ENCODE measurements around the gene THOC6. TPM values are rescaled to one million over a fixed set of nuclear protein-coding genes. Genes with fewer than 3 reads are reported as not detected.

Gene THOC6
- total RNA-seq, 1 donor from 2014 or later = 17.0 TPM

- H3K4me3 ChIP-seq (ENCODE audit: low read depth, low read length) = no peak overlapping the region
- DNase-seq (ENCODE audit: low read depth) = no peak
- H3K36me3 ChIP-seq (ENCODE audit: control insufficient read depth, insufficient read depth, low read length) = no peaks in the 10 kb centered on the region
- no peak for TF ChIP-seq CTCF (IDR thresholded peaks at IDR 0.05; ENCODE audit: insufficient read depth, low read length, poor library complexity, severe bottlenecking)
- peaks cover 12% of the 10 kb centered on the region for H3K27me3 ChIP-seq (ENCODE audit: control insufficient read depth, insufficient read depth, low read length)
Observed at GRCh38 chr16:3014971-3015370, 8.9 kb upstream of the THOC6 start.

GRCh38 chr16:3015865-3016521 is 7.8 kb upstream of the THOC6 start:
- no peak for TF ChIP-seq CTCF (IDR thresholded peaks at IDR 0.05; ENCODE audit: insufficient read depth, low read length, poor library complexity, severe bottlenecking)
- no peak for DNase-seq (ENCODE audit: low read depth)
- Histone ChIP-seq H3K27me3 (ENCODE audit: control insufficient read depth, insufficient read depth, low read length) (peaks cover 12% of the 10 kb centered on the region), H3K36me3 (ENCODE audit: control insufficient read depth, insufficient read depth, low read length) (no peaks in the 10 kb centered on the region), H3K4me3 (ENCODE audit: low read depth, low read length) (no peak overlapping the region)

GRCh38 chr16:3017344-3017743 is 6.5 kb upstream of the THOC6 start:
- no peak for DNase-seq (ENCODE audit: low read depth)
- Histone ChIP-seq H3K4me3 (ENCODE audit: low read depth, low read length) (peak overlapping the region; percentile 38), H3K36me3 (ENCODE audit: control insufficient read depth, insufficient read depth, low read length) (no peaks in the 10 kb centered on the region), H3K27me3 (ENCODE audit: control insufficient read depth, insufficient read depth, low read length) (peaks cover 5% of the 10 kb centered on the region)
- no peak for TF ChIP-seq CTCF (IDR thresholded peaks at IDR 0.05; ENCODE audit: insufficient read depth, low read length, poor library complexity, severe bottlenecking)

GRCh38 chr16:3017794-3018506 is 5.9 kb upstream of the THOC6 start, which contains the start of gene CLDN6:
Gene CLDN6 (minus strand): TSS chr16:3018183. CDS start chr16:3016021, 2,162 bp downstream.
- peak; percentile 74 for TF ChIP-seq CTCF (IDR thresholded peaks at IDR 0.05; ENCODE audit: insufficient read depth, low read length, poor library complexity, severe bottlenecking)
- H3K27me3 ChIP-seq (ENCODE audit: control insufficient read depth, insufficient read depth, low read length) = peaks cover 2% of the 10 kb centered on the region
- no peaks in the 10 kb centered on the region for H3K36me3 ChIP-seq (ENCODE audit: control insufficient read depth, insufficient read depth, low read length)
- peak within 1 kb of the TSS; percentile 38 for H3K4me3 ChIP-seq (ENCODE audit: low read depth, low read length)
- no peak for DNase-seq (ENCODE audit: low read depth)

- no peak for TF ChIP-seq CTCF (IDR thresholded peaks at IDR 0.05; ENCODE audit: insufficient read depth, low read length, poor library complexity, severe bottlenecking)
- H3K36me3 ChIP-seq (ENCODE audit: control insufficient read depth, insufficient read depth, low read length) = no peaks in the 10 kb centered on the region
- H3K4me3 ChIP-seq (ENCODE audit: low read depth, low read length) = peak overlapping the region; percentile 88
- no peaks in the 10 kb centered on the region for H3K27me3 ChIP-seq (ENCODE audit: control insufficient read depth, insufficient read depth, low read length)
- no peak for DNase-seq (ENCODE audit: low read depth)
Observed at GRCh38 chr16:3019594-3020246, 4.1 kb upstream of the THOC6 start.

Measured in kidney epithelial cell (primary cell).